Mesothelial cell of epicardium (in vitro differentiated cells): ENCODE results near the gene MYLK4. TPM values are rescaled to one million over a fixed set of nuclear protein-coding genes. Genes with fewer than 3 reads are reported as not detected.

Experiments used
- DNase-seq, 2 experiments: peaks; one replicate each; pipeline ENCODE4 v3.0.0; 2021; ENCODE audit warnings: low spot score in 2 of 2; ENCODE audit not compliant: unreplicated experiment in 2 of 2
- H3K27ac Mint-ChIP-seq: 2 replicates; pipeline ENCODE4 v1.8.0; 2021; ENCODE audit warnings: mixed read lengths
- H3K27me3 Mint-ChIP-seq: 2 replicates; pipeline ENCODE4 v1.8.0; 2021; ENCODE audit warnings: low read depth, mixed read lengths
- H3K36me3 Mint-ChIP-seq: 2 replicates; pipeline ENCODE4 v1.8.0; 2021; ENCODE audit warnings: mixed read lengths
- H3K4me1 Mint-ChIP-seq: 2 replicates; pipeline ENCODE4 v1.8.0; 2021; ENCODE audit warnings: mixed read lengths
- H3K4me3 Mint-ChIP-seq: 2 replicates; pipeline ENCODE4 v1.8.0; 2021; ENCODE audit warnings: mild to moderate bottlenecking, moderate library complexity, mixed read lengths
- H3K9me3 Mint-ChIP-seq: 2 replicates; pipeline ENCODE4 v1.8.0; 2021; ENCODE audit warnings: mixed read lengths
- CTCF ChIP-seq: fragments of 200-600 bp; sonication (generic); IDR thresholded peaks from one replicate; pipeline ENCODE4 v1.5.0; 2021; ENCODE audit warnings: antibody characterized with exemption; ENCODE audit not compliant: unreplicated experiment
- total RNA-seq: library from RNA; stranded (reverse); gene quantifications from 3 replicates; pipeline ENCODE4 v1.2.1, GENCODE V29; 2021

Gene MYLK4
- total RNA-seq, 1 donor from 2014 or later: 0.89 TPM

DNA sequence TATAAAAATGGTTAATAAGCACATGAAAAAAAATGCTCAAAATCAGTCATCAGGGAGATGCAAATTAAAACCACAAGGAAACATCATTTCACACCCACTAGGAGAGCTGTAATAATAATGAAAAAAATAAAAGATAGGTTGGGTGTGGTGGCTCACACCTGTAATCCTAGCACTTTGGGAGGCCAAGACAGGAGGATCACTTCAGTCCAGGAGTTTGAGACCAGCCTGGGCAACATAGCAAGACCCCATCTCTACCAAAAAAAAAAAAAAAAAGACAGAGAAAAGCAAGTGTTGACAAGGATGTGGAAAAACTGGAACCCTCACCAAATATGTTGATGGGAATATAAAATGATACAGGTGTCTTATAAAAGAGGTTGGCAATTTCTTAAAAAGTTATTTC is 3.0 kb upstream of the MYLK4 start:
- Mint-ChIP-seq H3K4me1 (peaks cover 16% of the 10 kb centered on the region), H3K4me3 (no peak overlapping the region), H3K36me3 (no peaks in the 10 kb centered on the region), H3K27me3 (peaks cover 12% of the 10 kb centered on the region), H3K9me3 (no peaks in the 10 kb centered on the region), H3K27ac (no peak overlapping the region)
- TF ChIP-seq CTCF: no peak
- DNase-seq: no peak

DNA sequence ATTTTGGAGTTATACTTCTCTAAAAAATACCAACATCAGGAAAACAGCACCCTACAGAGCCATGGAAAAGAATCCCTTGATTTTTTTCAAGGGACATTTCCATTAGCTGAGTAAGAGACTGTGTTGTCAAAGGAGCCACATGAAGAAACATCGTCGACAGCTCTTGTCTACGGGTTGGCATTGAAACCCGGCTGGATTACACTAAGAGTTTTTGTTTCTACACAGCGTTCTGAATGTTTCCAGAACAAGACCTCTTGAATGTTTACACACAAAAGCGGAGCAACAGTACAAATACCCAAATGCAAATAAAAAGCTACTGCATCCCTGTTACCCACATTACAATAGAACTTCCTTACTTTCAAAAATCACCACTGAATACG is 2.4 kb upstream of the MYLK4 start:
- DNase-seq: no peak
- Mint-ChIP-seq H3K9me3 (no peaks in the 10 kb centered on the region), H3K36me3 (no peaks in the 10 kb centered on the region), H3K27ac (no peak overlapping the region), H3K4me1 (peaks cover 22% of the 10 kb centered on the region), H3K27me3 (peaks cover 12% of the 10 kb centered on the region), H3K4me3 (no peak overlapping the region)
- no peak for TF ChIP-seq CTCF

DNA sequence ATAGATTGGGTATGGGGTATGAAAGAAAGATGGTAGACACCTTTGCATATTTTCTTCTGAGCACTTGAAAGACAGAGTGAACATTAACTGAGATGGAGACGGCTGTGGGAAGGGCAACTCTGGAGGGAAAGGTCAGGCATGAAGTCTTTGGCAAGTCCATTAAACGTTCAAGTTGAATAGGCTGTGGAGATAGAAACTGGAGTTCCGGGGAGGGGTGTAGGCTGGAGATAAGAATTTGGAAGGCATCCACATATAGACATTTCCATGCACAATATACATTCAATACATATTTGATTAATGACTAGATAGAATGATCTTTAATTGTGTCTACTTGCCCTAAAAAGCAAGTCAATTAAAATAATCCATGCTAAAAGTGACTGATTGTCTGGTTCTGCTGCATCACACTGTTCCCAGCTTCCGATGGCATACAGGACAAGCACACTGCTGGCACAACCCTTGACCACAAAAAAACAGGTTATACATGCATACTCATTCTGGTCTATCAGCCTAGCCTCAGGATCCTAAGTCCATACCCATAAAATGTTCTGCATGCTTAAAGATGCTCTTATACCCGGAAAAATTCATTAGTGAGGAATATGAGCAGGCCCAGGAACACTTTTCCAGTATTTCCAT is 1.9 kb upstream of the MYLK4 start:
- H3K9me3 Mint-ChIP-seq: no peaks in the 10 kb centered on the region

DNA sequence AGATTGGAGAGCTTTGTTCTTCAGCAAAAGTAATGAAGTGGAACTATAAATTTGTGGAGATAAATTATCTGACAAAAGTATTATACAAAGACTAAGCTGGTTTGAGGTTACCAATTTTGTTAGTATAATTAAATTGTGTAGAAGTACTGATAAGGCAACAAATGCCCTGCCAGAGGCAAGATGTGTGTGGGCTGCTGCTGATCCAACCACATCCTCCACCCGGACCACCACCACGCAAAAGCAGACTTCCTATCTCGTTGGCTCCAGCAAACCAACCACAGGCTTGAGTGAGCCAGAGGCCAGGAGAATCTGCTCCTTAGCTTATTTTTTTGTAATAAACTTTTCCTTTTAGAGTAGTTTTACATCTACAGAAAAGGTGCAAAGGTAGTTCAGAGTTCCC is 1.1 kb upstream of the MYLK4 start:
- Mint-ChIP-seq H3K4me1 (peaks cover 28% of the 10 kb centered on the region), H3K27me3 (peaks cover 12% of the 10 kb centered on the region), H3K27ac (no peak overlapping the region), H3K4me3 (no peak overlapping the region), H3K36me3 (no peaks in the 10 kb centered on the region), H3K9me3 (no peaks in the 10 kb centered on the region)
- TF ChIP-seq CTCF: no peak
- no peak for DNase-seq

More for the DNA sequence above, 1.9 kb upstream of the MYLK4 start:
- TF ChIP-seq CTCF: no peak
- no peaks in the 10 kb centered on the region for H3K36me3 Mint-ChIP-seq
- no peak overlapping the region for H3K4me3 Mint-ChIP-seq
- no peak for DNase-seq
- peaks cover 12% of the 10 kb centered on the region for H3K27me3 Mint-ChIP-seq
- H3K4me1 Mint-ChIP-seq: peaks cover 27% of the 10 kb centered on the region
- no peak overlapping the region for H3K27ac Mint-ChIP-seq

DNA sequence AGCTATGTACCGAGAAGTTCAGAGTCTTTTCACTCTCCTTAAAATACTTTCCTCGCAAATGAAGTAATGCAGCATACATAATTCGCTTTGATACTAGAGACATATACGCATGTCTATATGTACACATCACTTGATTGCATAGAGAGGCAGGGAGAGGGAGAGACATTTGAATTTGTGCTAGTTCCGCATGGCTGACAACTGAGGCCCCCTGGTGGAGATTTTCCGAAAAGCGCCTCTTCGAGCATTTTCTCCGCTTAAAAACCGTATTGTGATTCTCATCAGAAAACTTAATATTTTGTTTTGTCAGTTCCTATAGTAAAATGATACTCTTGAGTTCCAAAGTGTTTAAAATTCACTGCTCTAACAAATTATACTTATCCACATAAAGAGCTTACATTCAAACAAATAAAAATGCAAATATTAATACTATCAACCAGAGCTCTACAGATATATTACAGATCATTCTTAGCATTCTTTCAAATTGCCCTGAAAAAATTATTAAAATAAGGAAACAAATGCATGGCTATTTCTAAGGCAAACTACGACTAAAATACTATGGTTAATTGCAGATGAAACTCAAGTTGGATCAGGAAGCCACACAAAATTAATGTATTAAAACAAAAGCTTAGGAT is 637 bp downstream of the MYLK4 start:
- Mint-ChIP-seq H3K9me3 (no peaks in the 10 kb centered on the region), H3K27ac (no peak overlapping the region), H3K4me1 (peaks cover 39% of the 10 kb centered on the region), H3K27me3 (peaks cover 11% of the 10 kb centered on the region), H3K4me3 (no peak overlapping the region), H3K36me3 (no peaks in the 10 kb centered on the region)
- peak; percentile 96 for TF ChIP-seq CTCF
- DNase-seq: peak in 1 of 2 experiments; percentile 77
